ENCODE data around the gene ADARB2.

Gene ADARB2

DNA sequence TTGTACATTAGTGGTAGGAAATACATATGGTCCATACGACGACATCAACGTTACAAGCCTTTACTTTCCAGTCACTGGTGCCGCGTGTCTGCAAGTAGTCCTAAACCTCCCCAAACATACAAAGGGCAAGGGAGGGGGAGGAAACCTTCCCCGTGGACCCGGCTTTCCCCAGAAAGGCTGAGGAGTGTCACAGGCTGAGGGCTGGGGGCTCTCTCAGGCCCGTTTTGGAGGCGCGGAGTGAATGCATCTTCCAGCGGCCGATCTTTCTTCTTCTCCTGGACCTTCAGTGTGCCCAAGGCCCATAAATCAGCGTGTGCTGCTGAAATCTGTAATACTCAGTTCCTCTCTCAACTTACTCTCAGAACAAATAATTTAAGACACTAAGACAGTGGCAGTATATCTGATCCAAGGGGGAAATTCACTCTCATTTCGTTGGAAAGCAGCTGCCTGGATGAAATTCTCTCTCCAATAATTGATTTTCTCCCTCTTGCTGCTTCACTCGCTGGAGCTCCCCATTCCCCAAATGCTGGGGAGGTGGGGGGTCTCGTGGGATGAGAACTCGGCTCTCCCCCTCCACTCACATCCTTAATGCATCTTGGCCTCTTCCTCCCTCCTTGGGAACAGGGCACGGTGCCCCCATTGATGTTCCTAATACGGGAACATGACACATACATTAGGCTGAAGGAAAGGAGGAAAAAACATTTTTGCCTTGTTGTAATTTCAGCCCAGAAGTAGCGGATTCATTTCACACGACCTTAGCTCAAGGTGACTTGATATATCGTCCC lies 126.1 kb downstream of the ADARB2 start:
- Mint-ChIP-seq H3K4me3 (no peak overlapping the region), H3K27me3 (peaks cover 51 to 64% of the 10 kb centered on the region in 2 donors), H3K9me3 (no peaks in the 10 kb centered on the region), H3K27ac (no peak overlapping the region), H3K4me1 (peaks cover 13 to 16% of the 10 kb centered on the region in 2 donors), H3K36me3 (no peaks in the 10 kb centered on the region)
- no peak for ATAC-seq (replicated peaks)
- no peak for DNase-seq

- DNase-seq (no peak), ATAC-seq (replicated peaks) (no peak)
- peaks cover 54 to 65% of the 10 kb centered on the region in 2 donors for H3K27me3 Mint-ChIP-seq
- no peaks in the 10 kb centered on the region for H3K9me3 Mint-ChIP-seq
- H3K36me3 Mint-ChIP-seq, result no peaks in the 10 kb centered on the region
- no peak overlapping the region for H3K4me3 Mint-ChIP-seq
- H3K4me1 Mint-ChIP-seq, result peaks cover 13 to 16% of the 10 kb centered on the region in 2 donors
- H3K27ac Mint-ChIP-seq, result no peak overlapping the region
These were observed 127.7 kb downstream of the ADARB2 start for GRCh38 chr10:1609648-1609970.

DNA sequence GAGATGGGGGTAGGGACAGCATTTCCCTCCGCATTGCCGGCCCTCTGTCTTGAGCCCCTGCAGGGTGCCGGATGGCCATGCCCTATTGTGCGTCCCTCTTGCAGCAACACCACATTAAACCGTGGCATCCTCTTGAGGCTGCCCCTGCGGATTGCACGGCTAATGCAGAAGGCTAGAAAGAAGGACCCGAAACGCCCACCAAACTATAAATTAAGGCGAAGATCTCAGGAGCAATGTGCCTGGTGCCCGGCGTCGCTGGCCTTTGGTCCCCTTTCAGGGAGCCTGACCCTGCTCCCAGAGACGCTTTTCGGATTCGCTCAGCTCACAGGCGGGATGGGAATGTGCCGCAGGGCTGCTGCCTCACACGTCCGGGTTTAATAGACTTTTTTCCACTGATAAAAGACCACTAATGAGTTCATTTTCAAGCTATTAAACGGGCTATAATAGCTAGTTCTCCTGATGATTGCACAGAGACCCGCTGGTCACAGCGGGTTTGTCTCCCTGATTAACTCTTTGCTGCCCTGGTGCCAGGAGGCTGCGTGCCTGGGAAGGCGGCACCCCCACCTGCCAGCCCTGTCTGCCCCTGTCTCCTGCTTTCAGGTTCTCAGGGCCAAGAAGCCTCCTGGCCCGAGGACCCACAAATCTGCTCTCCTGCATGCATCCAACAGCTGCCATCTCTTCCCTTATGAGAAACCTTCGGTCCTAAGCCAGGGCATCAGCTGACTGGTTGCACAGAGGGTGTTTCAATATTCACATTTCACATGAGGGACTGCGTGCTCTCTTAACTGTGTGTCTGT lies 128.3 kb downstream of the ADARB2 start:
- Mint-ChIP-seq H3K27ac (no peak overlapping the region), H3K4me1 (peaks cover 13 to 16% of the 10 kb centered on the region in 2 donors), H3K27me3 (peaks cover 54 to 65% of the 10 kb centered on the region in 2 donors)

DNA sequence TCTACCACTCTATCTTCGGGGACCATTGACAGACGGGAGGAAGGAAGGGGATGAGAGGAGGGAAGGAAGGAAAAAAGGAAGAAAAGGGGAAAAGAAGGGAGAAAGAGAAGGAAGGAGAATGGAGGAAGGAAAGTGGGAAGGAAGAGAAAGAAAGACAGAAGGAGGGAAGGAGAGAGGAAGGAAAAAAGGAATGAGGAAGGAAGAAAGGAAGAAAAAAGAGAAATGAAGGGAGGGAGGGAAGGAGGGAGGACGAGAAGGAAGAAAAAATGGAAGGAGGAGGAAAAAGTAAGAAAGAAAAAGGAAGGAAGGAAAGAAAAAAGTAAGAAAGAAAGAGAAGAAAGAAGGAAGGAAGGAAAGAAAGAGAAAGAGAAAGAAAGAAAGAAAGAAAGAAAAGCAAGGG lies 128.9 kb downstream of the ADARB2 start:
- no peak overlapping the region for H3K27ac Mint-ChIP-seq
- peaks cover 13 to 16% of the 10 kb centered on the region in 2 donors for H3K4me1 Mint-ChIP-seq
- H3K27me3 Mint-ChIP-seq, result peaks cover 54 to 65% of the 10 kb centered on the region in 2 donors
- peak overlapping the region; percentile 46 to 52 for H3K4me3 Mint-ChIP-seq
- ATAC-seq (replicated peaks) (no peak), DNase-seq (no peak)
- no peaks in the 10 kb centered on the region for H3K9me3 Mint-ChIP-seq
- no peaks in the 10 kb centered on the region for H3K36me3 Mint-ChIP-seq

More for the DNA sequence above, 128.3 kb downstream of the ADARB2 start:
- ATAC-seq (replicated peaks), result no peak
- no peak for DNase-seq
- Mint-ChIP-seq H3K4me3 (peak overlapping the region; percentile 46), H3K36me3 (no peaks in the 10 kb centered on the region), H3K9me3 (no peaks in the 10 kb centered on the region)

DNA sequence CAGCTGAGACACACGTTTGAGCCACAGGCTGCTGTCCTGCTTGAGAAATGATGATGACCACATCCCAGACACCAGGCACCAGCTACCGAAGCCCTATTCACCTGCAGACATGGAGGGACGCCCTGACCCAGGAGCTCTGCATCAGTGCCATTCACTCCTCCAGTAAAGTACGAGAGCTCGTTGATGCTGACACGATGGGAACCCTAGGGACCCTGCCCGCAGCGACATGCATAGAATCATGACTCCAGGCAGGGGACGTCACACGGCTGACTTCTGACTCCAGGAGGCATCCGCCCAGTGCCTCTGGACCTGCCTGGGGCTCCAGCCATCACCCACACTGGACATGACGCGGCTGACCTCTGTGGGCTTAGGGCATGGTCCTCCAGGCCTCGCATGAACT lies 129.9 kb downstream of the ADARB2 start:
- ATAC-seq (replicated peaks), result no peak
- no peaks in the 10 kb centered on the region for H3K36me3 Mint-ChIP-seq
- H3K4me1 Mint-ChIP-seq, result peaks cover 16 to 17% of the 10 kb centered on the region in 2 donors
- peaks cover 60 to 74% of the 10 kb centered on the region in 2 donors for H3K27me3 Mint-ChIP-seq
- H3K9me3 Mint-ChIP-seq, result no peaks in the 10 kb centered on the region
- no peak overlapping the region for H3K4me3 Mint-ChIP-seq
- no peak for DNase-seq
- no peak overlapping the region for H3K27ac Mint-ChIP-seq

DNA sequence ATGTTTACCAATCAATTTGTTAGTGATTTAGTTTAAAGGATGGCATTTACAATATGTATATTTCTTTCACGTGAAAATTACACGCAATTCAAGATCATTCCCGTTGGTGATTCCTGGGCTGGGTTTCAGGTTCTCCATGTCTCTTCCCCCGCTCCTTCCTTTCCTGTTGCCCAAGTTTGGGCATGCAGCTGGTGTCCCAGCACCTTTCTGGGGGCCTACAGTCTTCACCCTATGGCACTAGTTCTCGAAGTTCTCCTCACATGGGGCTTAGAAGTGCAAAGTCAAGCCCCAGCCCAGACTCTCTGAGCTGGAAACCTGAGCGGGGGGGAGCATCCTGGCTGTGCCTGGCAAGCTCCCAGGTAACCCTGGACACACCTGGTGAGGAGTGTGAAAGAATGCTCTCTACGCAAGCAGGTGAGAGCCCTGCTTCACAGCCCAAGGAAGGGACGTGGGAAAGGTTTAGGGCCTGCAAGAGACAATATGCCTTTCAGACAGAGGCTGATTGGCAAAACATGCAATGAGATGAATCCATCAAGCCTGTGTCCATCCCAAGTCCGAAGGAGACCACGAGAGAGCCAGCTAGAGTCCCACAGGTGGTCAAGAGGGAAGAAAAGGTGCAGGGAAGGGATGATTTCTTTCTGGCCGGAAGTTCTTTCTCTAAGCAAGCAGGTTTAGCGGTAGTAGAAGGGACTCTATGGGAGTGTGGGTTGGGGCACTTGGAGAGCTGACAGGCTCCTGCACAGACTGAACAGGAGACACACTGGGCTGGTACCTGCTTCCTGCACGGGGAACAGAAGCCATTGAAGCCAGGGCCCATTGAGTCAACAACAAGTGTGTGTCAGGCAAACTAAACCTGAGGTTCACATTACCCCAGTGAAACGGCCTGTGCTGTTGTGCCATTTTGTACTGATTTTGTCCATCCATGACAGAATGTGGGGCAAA lies 131.1 kb downstream of the ADARB2 start:
- H3K36me3 Mint-ChIP-seq, result no peaks in the 10 kb centered on the region
- peaks cover 51 to 69% of the 10 kb centered on the region in 2 donors for H3K27me3 Mint-ChIP-seq
- ATAC-seq (replicated peaks) (no peak), DNase-seq (no peak)
- no peak overlapping the region for H3K27ac Mint-ChIP-seq
- H3K9me3 Mint-ChIP-seq, result no peaks in the 10 kb centered on the region
- H3K4me1 Mint-ChIP-seq, result peaks cover 16 to 17% of the 10 kb centered on the region in 2 donors
- no peak overlapping the region for H3K4me3 Mint-ChIP-seq

- no peaks in the 10 kb centered on the region for H3K9me3 Mint-ChIP-seq
- no peak overlapping the region for H3K27ac Mint-ChIP-seq
- H3K27me3 Mint-ChIP-seq, result peaks cover 40 to 58% of the 10 kb centered on the region in 2 donors
- H3K4me1 Mint-ChIP-seq, result peaks cover 16 to 17% of the 10 kb centered on the region in 2 donors
- no peak for ATAC-seq (replicated peaks)
- DNase-seq, result no peak
- H3K4me3 Mint-ChIP-seq, result no peak overlapping the region
- no peaks in the 10 kb centered on the region for H3K36me3 Mint-ChIP-seq
These were observed 132.2 kb downstream of the ADARB2 start for GRCh38 chr10:1605121-1605520.

- peaks cover 34 to 49% of the 10 kb centered on the region in 2 donors for H3K27me3 Mint-ChIP-seq
- H3K4me3 Mint-ChIP-seq, result no peak overlapping the region
- H3K27ac Mint-ChIP-seq, result no peak overlapping the region
- H3K36me3 Mint-ChIP-seq, result no peaks in the 10 kb centered on the region
- peaks cover 13 to 15% of the 10 kb centered on the region in 2 donors for H3K4me1 Mint-ChIP-seq
- DNase-seq (no peak), ATAC-seq (replicated peaks) (no peak)
- H3K9me3 Mint-ChIP-seq, result no peaks in the 10 kb centered on the region
These were observed 133.1 kb downstream of the ADARB2 start for GRCh38 chr10:1604246-1604645.

- DNase-seq, result no peak
- Mint-ChIP-seq H3K27me3 (peaks cover 23 to 43% of the 10 kb centered on the region in 2 donors), H3K27ac (no peak overlapping the region), H3K4me1 (peaks cover 3 to 7% of the 10 kb centered on the region in 2 donors), H3K9me3 (no peaks in the 10 kb centered on the region), H3K36me3 (peaks cover 0 to 2% of the 10 kb centered on the region in 2 donors), H3K4me3 (no peak overlapping the region)
- ATAC-seq (replicated peaks), result no peak
These were observed 134.1 kb downstream of the ADARB2 start for GRCh38 chr10:1603181-1603580.

DNA sequence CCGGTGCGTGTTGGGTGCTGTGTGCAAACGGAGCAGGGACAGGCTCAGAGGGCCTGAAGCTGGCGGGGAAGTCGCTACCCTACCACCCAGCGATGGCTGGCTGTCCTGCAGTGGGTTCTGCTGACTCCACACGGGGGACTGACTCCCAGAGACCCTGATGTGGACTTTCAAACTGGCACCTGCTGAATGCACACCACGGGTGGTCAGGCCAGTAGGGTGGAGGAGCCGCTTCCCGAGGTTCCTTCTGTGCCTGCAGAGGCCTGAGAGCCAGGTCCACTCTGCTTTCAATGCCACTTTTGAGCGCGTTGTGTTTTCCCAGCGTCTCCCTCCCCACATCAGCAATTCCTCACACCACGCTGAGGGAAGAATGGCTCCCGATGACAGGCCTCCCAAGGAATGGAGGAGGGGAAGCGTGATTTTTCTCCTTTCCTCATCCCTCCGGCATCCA lies 135.3 kb downstream of the ADARB2 start:
- no peaks in the 10 kb centered on the region for H3K9me3 Mint-ChIP-seq
- no peak for ATAC-seq (replicated peaks)
- H3K36me3 Mint-ChIP-seq, result peaks cover 0 to 2% of the 10 kb centered on the region in 2 donors

DNA sequence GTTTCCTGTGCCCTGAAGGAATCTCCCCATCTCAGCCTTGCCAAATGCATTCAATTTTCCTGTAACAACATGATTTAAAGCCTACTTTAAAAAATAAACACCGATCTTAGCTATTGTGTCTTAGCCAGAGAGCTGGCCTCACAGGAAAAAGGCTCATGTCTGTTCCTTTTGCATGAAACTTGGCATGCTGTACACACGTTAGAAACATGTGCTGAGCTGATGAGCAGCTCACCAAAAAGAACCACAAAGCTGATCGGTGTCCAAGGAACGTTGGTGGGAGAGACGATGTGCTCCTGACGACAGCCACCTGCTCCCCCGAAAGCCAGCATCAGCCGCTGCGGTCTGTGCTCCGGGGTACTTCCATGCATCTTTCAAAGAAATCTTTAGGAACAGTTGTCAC lies 135.9 kb downstream of the ADARB2 start:
- Mint-ChIP-seq H3K27me3 (peaks cover 20 to 35% of the 10 kb centered on the region in 2 donors), H3K36me3 (peaks cover 0 to 2% of the 10 kb centered on the region in 2 donors), H3K27ac (no peak overlapping the region), H3K4me1 (peaks cover 0 to 7% of the 10 kb centered on the region in 2 donors), H3K4me3 (no peak overlapping the region), H3K9me3 (no peaks in the 10 kb centered on the region)
- no peak for DNase-seq
- ATAC-seq (replicated peaks), result no peak

More for the DNA sequence above, 135.3 kb downstream of the ADARB2 start:
- DNase-seq, result no peak
- Mint-ChIP-seq H3K27ac (no peak overlapping the region), H3K4me1 (peaks cover 0 to 6% of the 10 kb centered on the region in 2 donors), H3K27me3 (peaks cover 19 to 35% of the 10 kb centered on the region in 2 donors), H3K4me3 (no peak overlapping the region)

GRCh38 chr10:1600861-1601260 lies 136.5 kb downstream of the ADARB2 start:
- H3K27ac Mint-ChIP-seq, result no peak overlapping the region
- ATAC-seq (replicated peaks) (no peak), DNase-seq (no peak)
- H3K36me3 Mint-ChIP-seq, result peaks cover 0 to 2% of the 10 kb centered on the region in 2 donors
- H3K4me3 Mint-ChIP-seq, result no peak overlapping the region
- H3K4me1 Mint-ChIP-seq, result peaks cover 0 to 7% of the 10 kb centered on the region in 2 donors
- H3K27me3 Mint-ChIP-seq, result peaks cover 20 to 35% of the 10 kb centered on the region in 2 donors
- no peaks in the 10 kb centered on the region for H3K9me3 Mint-ChIP-seq

GRCh38 chr10:1598393-1599153 lies 138.8 kb downstream of the ADARB2 start:
- DNase-seq (no peak), ATAC-seq (replicated peaks) (no peak)
- no peaks in the 10 kb centered on the region for H3K9me3 Mint-ChIP-seq
- H3K27ac Mint-ChIP-seq, result no peak overlapping the region
- H3K36me3 Mint-ChIP-seq, result peaks cover 0 to 2% of the 10 kb centered on the region in 2 donors
- peaks cover 0 to 7% of the 10 kb centered on the region in 2 donors for H3K4me1 Mint-ChIP-seq
- peaks cover 35 to 41% of the 10 kb centered on the region in 2 donors for H3K27me3 Mint-ChIP-seq
- no peak overlapping the region for H3K4me3 Mint-ChIP-seq
